Activated CD8-positive, alpha-beta memory T cell treated with anti-CD3 and anti-CD28 coated beads, Interleukin-2, amount 10 ng/mL, durations not matched to agents 7 days and 5 days (primary cell): ENCODE results near the gene CDCA3. TPM values are rescaled to one million over a fixed set of nuclear protein-coding genes. Genes with fewer than 3 reads are reported as not detected.
A peak's percentile ranks its signal among the peaks of the same experiment; 100 is the strongest.

Experiments used
- ATAC-seq: fragments of 150-1000 bp; cut with Tn5 transposase; one replicate; pipeline ENCODE4 v1.10.0; 2021; ENCODE audit warnings: moderate library complexity
- CTCF ChIA-PET: fragments of 350-600 bp; sonication (Branson Sonifier 250); formaldehyde crosslinking; loops from one replicate; lab custom pipeline; 2021; ENCODE audit warnings: antibody characterized with exemption; lab: Charles Lee
- DNase-seq: peaks from one replicate; pipeline ENCODE4 v3.0.0-alpha.2; 2020
- H3K27ac Mint-ChIP-seq: one replicate; pipeline ENCODE4 v1.8.0; 2021; ENCODE audit warnings: mild to moderate bottlenecking, mixed read lengths
- H3K27me3 Mint-ChIP-seq: one replicate; pipeline ENCODE4 v1.8.0; 2021; ENCODE audit warnings: mixed read lengths
- H3K36me3 Mint-ChIP-seq: one replicate; pipeline ENCODE4 v1.8.0; 2021; ENCODE audit warnings: mild to moderate bottlenecking, mixed read lengths
- H3K4me1 Mint-ChIP-seq: one replicate; pipeline ENCODE4 v1.8.0; 2021; ENCODE audit warnings: mixed read lengths
- H3K4me3 Mint-ChIP-seq: one replicate; pipeline ENCODE4 v1.8.0; 2021; ENCODE audit warnings: mild to moderate bottlenecking, moderate library complexity, mixed read lengths
- H3K9me3 Mint-ChIP-seq: one replicate; pipeline ENCODE4 v1.8.0; 2022; ENCODE audit warnings: low read depth, mixed read lengths
- total RNA-seq, 2 experiments: library from RNA; stranded (reverse); gene quantifications; one replicate each; pipeline ENCODE4 v1.2.3, GENCODE V29; 2021

Gene CDCA3
- total RNA-seq, 2 experiments from 2014 or later, result 89.1 to 125 TPM

DNA sequence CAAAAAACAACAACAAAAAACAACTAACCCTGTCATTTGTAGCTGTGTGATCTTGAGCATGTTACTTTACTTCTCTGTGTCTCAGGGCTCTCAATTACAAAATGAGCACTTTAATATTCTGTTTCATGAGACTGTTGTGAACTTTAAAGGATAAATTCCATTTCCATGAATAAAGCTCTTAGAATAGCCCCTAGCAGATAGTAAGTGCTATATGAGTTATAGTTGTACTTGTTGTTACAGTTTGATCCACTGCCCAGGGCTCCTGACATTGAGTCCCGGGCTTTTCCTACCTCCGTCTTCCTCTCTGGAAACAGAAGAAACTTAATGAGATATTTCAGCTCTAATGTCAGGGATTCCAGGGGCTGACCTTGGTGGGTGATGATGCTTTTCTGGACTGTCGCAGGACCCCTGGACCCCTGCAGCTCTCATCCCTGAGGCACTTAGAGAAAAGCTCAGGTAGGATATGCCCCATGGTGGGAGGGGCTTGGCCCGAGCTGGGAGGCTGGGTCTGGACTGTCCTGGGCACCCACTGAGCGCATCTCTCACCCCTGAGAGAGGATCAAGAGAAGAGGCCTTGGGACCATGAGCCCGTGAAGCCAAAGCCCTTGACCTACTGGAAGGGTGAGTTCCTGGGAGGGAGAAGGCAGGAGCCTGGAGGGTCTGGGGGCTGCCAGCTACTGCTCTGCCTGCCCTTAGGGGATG lies 17.7 kb downstream of the CDCA3 start:
- Mint-ChIP-seq H3K36me3 (no peaks in the 10 kb centered on the region), H3K27ac (no peak overlapping the region), H3K4me3 (no peak overlapping the region), H3K9me3 (no peaks in the 10 kb centered on the region), H3K27me3 (peaks cover 34% of the 10 kb centered on the region), H3K4me1 (peaks cover 12% of the 10 kb centered on the region)
- CTCF ChIA-PET, result interaction anchor here (0.8 to 7.9 kb wide), 13 partner anchors 7 to 295 kb away, joined by 3 to 61 read pairs (median 6); partner anchors contain the start of genes CDCA3, GPR162, MLF2 and P3H3
- no peak for DNase-seq
- no peak for ATAC-seq

- DNase-seq, result no peak
- CTCF ChIA-PET, result interaction anchor here (0.8 to 6.6 kb wide), 8 partner anchors 11 to 162 kb away, joined by 3 to 60 read pairs (median 8); partner anchors contain the start of genes CDCA3, GPR162, MLF2 and TPI1
- Mint-ChIP-seq H3K4me3 (no peak overlapping the region), H3K4me1 (peaks cover 19% of the 10 kb centered on the region), H3K27ac (no peak overlapping the region), H3K36me3 (no peaks in the 10 kb centered on the region), H3K9me3 (no peaks in the 10 kb centered on the region), H3K27me3 (peaks cover 43% of the 10 kb centered on the region)
- ATAC-seq, result no peak
Measured at GRCh38 chr12:6832125-6832524, 19.0 kb downstream of the CDCA3 start.

DNA sequence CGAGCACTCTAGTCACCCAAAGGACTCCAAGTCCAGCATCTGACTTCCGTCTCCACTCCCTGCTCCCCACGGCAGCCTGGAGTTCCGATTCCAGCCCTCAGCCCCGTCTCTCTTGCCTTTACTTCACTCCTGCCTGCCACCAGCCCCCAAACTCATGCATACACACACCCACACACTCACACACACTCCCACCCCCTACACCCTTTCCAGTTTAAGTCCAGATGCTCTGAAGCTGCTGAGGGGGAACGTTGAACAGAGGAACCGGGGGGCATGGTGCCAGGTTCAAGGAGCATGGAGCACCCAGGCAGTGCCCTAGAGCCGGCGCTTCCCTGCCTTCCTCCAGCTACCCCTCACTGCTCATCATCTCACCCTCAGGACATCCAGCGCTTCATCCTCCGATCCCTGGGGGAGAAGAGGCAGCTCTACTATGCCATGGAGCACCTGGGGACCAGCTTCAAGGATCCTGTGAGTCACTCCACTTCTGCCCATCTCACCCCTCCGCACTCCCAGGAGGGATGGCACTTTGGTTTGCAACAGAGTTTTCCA lies 19.6 kb downstream of the CDCA3 start:
- H3K9me3 Mint-ChIP-seq, result no peaks in the 10 kb centered on the region
- no peak overlapping the region for H3K27ac Mint-ChIP-seq
- DNase-seq (no peak), ATAC-seq (no peak)
- CTCF ChIA-PET, result interaction anchor here (1.7 to 6.6 kb wide), 6 partner anchors 10 to 85 kb away, joined by 4 to 60 read pairs (median 21); partner anchors contain the start of genes CDCA3, GPR162, MLF2 and TPI1
- no peaks in the 10 kb centered on the region for H3K36me3 Mint-ChIP-seq
- peaks cover 49% of the 10 kb centered on the region for H3K27me3 Mint-ChIP-seq
- H3K4me3 Mint-ChIP-seq, result no peak overlapping the region
- peaks cover 19% of the 10 kb centered on the region for H3K4me1 Mint-ChIP-seq

DNA sequence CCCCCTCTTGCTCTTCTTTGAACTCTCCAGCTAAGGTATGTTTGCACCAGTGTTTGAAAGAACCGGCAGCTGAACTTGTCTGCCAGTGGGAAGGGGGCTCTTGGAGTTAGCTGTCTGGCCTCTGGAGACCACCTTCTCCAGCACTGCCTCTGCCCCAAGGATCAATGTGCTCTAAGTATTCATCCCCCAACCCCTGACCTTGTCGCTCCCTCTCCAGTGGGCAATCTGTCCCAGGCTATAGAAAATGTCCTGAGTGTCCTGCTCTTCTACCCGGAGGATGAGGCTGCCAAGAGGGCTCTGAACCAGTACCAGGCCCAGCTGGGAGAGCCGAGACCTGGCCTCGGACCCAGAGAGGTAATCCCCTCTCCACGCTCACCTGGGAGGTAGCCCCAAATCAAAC lies 20.1 kb downstream of the CDCA3 start:
- Mint-ChIP-seq H3K4me1 (peaks cover 19% of the 10 kb centered on the region), H3K9me3 (no peaks in the 10 kb centered on the region), H3K27me3 (peaks cover 54% of the 10 kb centered on the region), H3K4me3 (no peak overlapping the region), H3K27ac (no peak overlapping the region), H3K36me3 (no peaks in the 10 kb centered on the region)
- CTCF ChIA-PET, result interaction anchor here (0.7 to 6.5 kb wide), 7 partner anchors 9 to 119 kb away, joined by 3 to 60 read pairs (median 4); partner anchors contain the start of genes GPR162, MLF2 and PTPN6
- no peak for DNase-seq
- ATAC-seq, result no peak

DNA sequence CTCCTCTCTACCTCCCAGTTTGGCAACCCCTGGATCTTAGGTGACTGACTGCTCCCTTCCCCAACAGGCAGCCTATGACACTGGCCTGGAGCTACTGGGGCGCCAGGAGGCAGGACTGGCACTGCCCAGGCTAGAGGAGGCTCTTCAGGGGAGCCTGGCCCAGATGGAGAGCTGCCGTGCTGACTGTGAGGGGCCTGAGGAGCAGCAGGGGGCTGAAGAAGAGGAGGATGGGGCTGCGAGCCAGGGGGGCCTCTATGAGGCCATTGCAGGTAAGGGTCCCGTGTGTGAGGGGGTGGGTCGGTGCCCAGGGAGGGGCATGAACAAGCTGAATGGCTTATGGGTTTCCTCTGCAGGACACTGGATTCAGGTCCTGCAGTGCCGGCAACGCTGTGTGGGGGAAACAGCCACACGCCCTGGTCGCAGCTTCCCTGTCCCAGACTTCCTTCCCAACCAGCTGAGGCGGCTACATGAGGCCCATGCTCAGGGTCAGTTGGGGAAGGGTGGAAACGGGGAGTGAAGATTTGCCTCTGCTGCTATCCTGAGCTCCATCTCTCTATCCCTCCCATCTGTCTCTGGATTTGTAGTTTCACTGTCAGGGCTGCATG lies 20.7 kb downstream of the CDCA3 start:
- ATAC-seq (no peak), DNase-seq (no peak)
- Mint-ChIP-seq H3K27me3 (peaks cover 57% of the 10 kb centered on the region), H3K4me3 (no peak overlapping the region), H3K9me3 (no peaks in the 10 kb centered on the region), H3K4me1 (peaks cover 18% of the 10 kb centered on the region), H3K36me3 (no peaks in the 10 kb centered on the region), H3K27ac (no peak overlapping the region)
- CTCF ChIA-PET, result interaction anchor here (0.7 to 8.0 kb wide), 8 partner anchors 9 to 266 kb away, joined by 3 to 60 read pairs (median 4); partner anchors contain the start of genes GPR162, MLF2 and PTPN6

DNA sequence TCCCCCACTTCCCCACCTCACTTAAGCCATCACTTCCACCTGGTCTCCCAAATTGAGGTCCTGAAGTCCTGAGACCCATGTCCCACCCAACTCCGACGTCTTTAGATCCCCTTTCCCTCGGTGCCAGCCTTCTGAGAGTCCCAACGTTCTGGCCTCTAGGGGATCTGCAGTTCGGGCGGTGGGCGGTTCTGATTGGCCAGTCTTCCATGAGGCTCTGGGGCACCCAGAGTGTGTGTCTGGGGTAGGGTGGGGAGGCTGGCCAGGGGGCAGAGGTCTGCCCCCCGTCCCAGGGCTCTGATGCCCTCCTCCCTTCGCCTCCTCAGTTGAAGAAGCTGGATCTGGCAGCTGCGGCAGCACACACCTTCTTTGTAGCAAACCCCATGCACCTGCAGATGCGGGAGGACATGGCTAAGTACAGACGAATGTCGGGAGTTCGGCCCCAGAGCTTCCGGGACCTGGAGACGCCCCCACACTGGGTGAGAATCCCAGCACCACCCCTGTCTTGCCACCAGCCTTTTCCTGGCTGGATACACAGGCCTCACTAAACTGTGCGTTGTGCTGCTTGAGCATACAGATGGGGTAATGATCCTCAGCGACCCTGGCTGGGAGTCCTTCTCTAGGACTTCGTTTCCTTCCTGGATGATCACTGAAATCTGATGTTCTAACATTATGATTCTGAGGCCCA lies 21.4 kb downstream of the CDCA3 start:
- no peak overlapping the region for H3K27ac Mint-ChIP-seq
- H3K4me3 Mint-ChIP-seq, result peak overlapping the region; percentile 68
- peaks cover 21% of the 10 kb centered on the region for H3K4me1 Mint-ChIP-seq
- no peaks in the 10 kb centered on the region for H3K9me3 Mint-ChIP-seq
- H3K36me3 Mint-ChIP-seq, result no peaks in the 10 kb centered on the region
- ATAC-seq, result no peak
- CTCF ChIA-PET, result interaction anchor here (0.7 to 10.4 kb wide), 16 partner anchors 8 to 266 kb away, joined by 3 to 120 read pairs (median 4); partner anchors contain the start of genes GNB3, GPR162, MLF2 and USP5
- H3K27me3 Mint-ChIP-seq, result peaks cover 64% of the 10 kb centered on the region
- DNase-seq, result no peak

GRCh38 chr12:6828781-6829535 lies 22.1 kb downstream of the CDCA3 start:
- peaks cover 69% of the 10 kb centered on the region for H3K27me3 Mint-ChIP-seq
- H3K4me3 Mint-ChIP-seq, result peak overlapping the region; percentile 68
- no peaks in the 10 kb centered on the region for H3K36me3 Mint-ChIP-seq
- no peak for DNase-seq
- no peak overlapping the region for H3K27ac Mint-ChIP-seq
- peak; percentile 54 for ATAC-seq
- CTCF ChIA-PET, result interaction anchor here (0.7 to 10.4 kb wide), 15 partner anchors 8 to 265 kb away, joined by 3 to 120 read pairs (median 4); partner anchors contain the start of genes GNB3, LAG3, MLF2 and USP5
- H3K9me3 Mint-ChIP-seq, result no peaks in the 10 kb centered on the region
- peaks cover 19% of the 10 kb centered on the region for H3K4me1 Mint-ChIP-seq

- Mint-ChIP-seq H3K27me3 (peaks cover 75% of the 10 kb centered on the region), H3K9me3 (no peaks in the 10 kb centered on the region), H3K4me1 (peaks cover 19% of the 10 kb centered on the region), H3K36me3 (no peaks in the 10 kb centered on the region), H3K4me3 (peak within 1 kb of the TSS; percentile 68), H3K27ac (no peak within 1 kb of the TSS)
- DNase-seq (no peak), ATAC-seq (peak; percentile 49)
- CTCF ChIA-PET, result interaction anchor here (0.8 to 10.4 kb wide), 11 partner anchors 9 to 139 kb away, joined by 3 to 120 read pairs (median 5); partner anchors contain the start of genes GNB3, LAG3, MLF2 and USP5
Measured at GRCh38 chr12:6827982-6828780, 22.9 kb downstream of the CDCA3 start, which contains the start of gene P3H3. Gene P3H3, plus strand, starts transcription at chr12:6828407. Its CDS starts 34 bp downstream, at chr12:6828441.

DNA sequence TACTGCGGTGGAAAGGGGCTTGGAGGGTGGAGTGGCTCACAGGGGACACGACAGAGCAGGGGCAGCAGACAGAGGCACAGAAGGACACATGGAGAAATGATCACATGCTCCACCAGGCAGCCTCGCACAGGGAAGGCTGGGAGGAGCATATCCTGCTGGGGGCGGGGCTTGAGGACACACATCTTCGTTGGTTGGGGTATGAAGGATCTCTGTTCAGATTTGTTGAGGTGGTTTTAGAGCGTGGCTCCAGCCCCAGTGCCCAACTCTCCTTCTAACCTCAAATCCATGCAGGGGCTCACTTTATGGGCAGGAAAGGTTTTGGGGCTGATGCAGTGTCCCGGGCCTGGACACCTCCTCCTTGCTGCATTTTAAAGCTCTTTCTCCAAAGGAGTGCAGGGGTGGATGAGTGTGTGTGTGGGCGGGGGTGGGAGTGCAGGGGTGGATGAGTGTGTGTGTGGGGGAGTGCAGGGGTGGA lies 23.6 kb downstream of the CDCA3 start:
- ATAC-seq (peak; percentile 24), DNase-seq (peak; percentile 67)
- Mint-ChIP-seq H3K4me1 (peaks cover 19% of the 10 kb centered on the region), H3K4me3 (no peak overlapping the region), H3K36me3 (no peaks in the 10 kb centered on the region), H3K27ac (no peak overlapping the region), H3K9me3 (no peaks in the 10 kb centered on the region), H3K27me3 (peaks cover 82% of the 10 kb centered on the region)
- CTCF ChIA-PET, result interaction anchor here (1.6 to 10.4 kb wide), 4 partner anchors 10 to 72 kb away, joined by 3 to 120 read pairs (median 58); partner anchors contain the start of genes GNB3 and MLF2

GRCh38 chr12:6826734-6827436 lies 24.2 kb downstream of the CDCA3 start:
- ATAC-seq (no peak), DNase-seq (no peak)
- Mint-ChIP-seq H3K36me3 (no peaks in the 10 kb centered on the region), H3K4me3 (no peak overlapping the region), H3K27ac (no peak overlapping the region), H3K9me3 (no peaks in the 10 kb centered on the region), H3K4me1 (peaks cover 21% of the 10 kb centered on the region), H3K27me3 (peaks cover 84% of the 10 kb centered on the region)
- CTCF ChIA-PET, result interaction anchor here (0.9 to 10.4 kb wide), 9 partner anchors 10 to 264 kb away, joined by 3 to 120 read pairs (median 7); partner anchors contain the start of genes COPS7A, GNB3, MLF2 and PTMS
